ENCODE measurements around the gene PPP1R16B. TPM values are rescaled to one million over a fixed set of nuclear protein-coding genes. Genes with fewer than 3 reads are reported as not detected.

The PPP1R16B gene
- total RNA-seq, 4 donors from 2014 or later: 6.3 to 14.4 (median 9.0) TPM

DNA sequence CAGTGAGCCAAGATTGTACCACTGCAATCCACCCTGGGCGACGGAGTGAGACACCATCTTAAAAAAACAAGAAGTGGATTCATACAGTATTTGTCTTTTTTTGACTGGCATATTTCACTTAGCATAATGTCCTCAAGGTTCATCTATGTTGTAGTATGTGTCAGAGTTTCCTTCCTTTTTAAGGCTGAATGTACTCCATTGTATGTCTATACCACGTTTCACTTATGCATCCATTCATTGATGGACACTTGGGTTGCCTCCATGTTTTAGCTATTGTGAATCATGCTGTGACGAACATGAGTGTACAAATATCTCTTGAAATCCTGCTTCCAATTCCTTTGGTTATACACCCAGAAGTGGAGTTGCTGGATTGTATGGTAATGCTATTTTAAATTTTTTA is 91.8 kb downstream of the PPP1R16B start:
- H3K36me3 ChIP-seq: no peaks in the 10 kb centered on the region
- TF ChIP-seq, protein P1, sequence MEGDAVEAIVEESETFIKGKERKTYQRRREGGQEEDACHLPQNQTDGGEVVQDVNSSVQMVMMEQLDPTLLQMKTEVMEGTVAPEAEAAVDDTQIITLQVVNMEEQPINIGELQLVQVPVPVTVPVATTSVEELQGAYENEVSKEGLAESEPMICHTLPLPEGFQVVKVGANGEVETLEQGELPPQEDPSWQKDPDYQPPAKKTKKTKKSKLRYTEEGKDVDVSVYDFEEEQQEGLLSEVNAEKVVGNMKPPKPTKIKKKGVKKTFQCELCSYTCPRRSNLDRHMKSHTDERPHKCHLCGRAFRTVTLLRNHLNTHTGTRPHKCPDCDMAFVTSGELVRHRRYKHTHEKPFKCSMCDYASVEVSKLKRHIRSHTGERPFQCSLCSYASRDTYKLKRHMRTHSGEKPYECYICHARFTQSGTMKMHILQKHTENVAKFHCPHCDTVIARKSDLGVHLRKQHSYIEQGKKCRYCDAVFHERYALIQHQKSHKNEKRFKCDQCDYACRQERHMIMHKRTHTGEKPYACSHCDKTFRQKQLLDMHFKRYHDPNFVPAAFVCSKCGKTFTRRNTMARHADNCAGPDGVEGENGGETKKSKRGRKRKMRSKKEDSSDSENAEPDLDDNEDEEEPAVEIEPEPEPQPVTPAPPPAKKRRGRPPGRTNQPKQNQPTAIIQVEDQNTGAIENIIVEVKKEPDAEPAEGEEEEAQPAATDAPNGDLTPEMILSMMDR (IDR thresholded peaks at IDR 0.05): no peak
- no peak for TF ChIP-seq POLR2A (IDR thresholded peaks at IDR 0.05)
- intact Hi-C loops (cut with DNase I): no loop called here
- H3K27ac ChIP-seq: no peak overlapping the region
- H3K4me1 ChIP-seq: peaks cover 0 to 7% of the 10 kb centered on the region in 2 donors
- DNase-seq: no peak
- no peaks in the 10 kb centered on the region for H3K9me3 ChIP-seq
- 80 to 85% methylated on average over 4 of the region's 4 CpGs for WGBS, 2 donors
- no peak overlapping the region for H3K4me3 ChIP-seq (replicated peaks in 1 of 3)
- no peaks in the 10 kb centered on the region for H3K27me3 ChIP-seq

DNA sequence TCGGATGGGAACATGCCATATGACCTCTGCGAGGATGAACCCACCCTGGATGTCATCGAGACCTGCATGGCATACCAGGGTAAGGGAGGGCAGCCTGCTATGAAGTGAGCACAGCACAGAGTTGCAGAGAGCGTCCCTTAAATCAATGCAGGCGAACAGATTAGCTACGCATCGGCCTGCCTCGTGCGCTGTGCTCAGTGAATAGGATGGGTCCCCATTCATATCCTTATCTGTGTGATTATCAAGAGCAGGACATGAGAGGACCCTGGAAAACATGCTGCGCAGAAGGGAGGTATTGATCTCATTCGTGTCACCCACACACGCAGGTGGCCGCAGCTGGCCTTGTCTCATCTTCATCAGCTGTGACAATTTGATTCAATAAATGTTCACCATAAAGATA is 95.1 kb downstream of the PPP1R16B start:
- no peaks in the 10 kb centered on the region for H3K9me3 ChIP-seq
- intact Hi-C loops (cut with DNase I): no loop called here
- TF ChIP-seq, protein P1 (IDR thresholded peaks at IDR 0.05): no peak
- no peak for TF ChIP-seq POLR2A (IDR thresholded peaks at IDR 0.05)
- DNase-seq: no peak
- 87 to 93% methylated on average over 10 to 13 of the region's 13 CpGs for WGBS, 2 donors
- no peak overlapping the region for H3K4me3 ChIP-seq (replicated peaks in 1 of 3)
- H3K4me1 ChIP-seq: no peaks in the 10 kb centered on the region
- H3K27me3 ChIP-seq: no peaks in the 10 kb centered on the region
- no peaks in the 10 kb centered on the region for H3K36me3 ChIP-seq
- no peak overlapping the region for H3K27ac ChIP-seq

DNA sequence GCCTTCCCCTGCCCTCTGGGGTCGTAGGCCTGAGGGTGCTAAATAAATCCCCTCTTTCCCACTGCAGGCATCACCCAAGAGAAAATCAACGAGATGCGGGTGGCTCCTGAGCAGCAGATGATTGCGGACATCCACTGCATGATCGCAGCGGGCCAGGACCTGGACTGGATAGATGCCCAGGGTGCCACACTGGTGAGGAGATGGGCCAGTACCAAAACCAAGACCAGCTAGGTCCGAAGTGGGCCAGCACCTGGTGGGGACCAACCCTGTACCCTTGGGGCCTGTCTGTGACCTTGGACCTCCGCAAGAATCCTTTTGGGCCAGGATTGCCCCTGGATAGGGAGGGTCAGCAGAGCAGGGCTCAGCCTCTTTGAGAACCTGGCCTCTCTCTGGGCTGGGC is 97.1 kb downstream of the PPP1R16B start:
- Histone ChIP-seq H3K36me3 (no peaks in the 10 kb centered on the region), H3K27ac (no peak overlapping the region), H3K9me3 (no peaks in the 10 kb centered on the region), H3K4me1 (no peaks in the 10 kb centered on the region), H3K27me3 (no peaks in the 10 kb centered on the region), H3K4me3 (replicated peaks in 1 of 3) (no peak overlapping the region)
- no peak for TF ChIP-seq POLR2A (IDR thresholded peaks at IDR 0.05)
- TF ChIP-seq, protein P1 (IDR thresholded peaks at IDR 0.05): no peak
- intact Hi-C loops (cut with DNase I): no loop called here
- 93% methylated on average over 5 to 8 of the region's 8 CpGs for WGBS, 2 donors
- DNase-seq: no peak

DNA sequence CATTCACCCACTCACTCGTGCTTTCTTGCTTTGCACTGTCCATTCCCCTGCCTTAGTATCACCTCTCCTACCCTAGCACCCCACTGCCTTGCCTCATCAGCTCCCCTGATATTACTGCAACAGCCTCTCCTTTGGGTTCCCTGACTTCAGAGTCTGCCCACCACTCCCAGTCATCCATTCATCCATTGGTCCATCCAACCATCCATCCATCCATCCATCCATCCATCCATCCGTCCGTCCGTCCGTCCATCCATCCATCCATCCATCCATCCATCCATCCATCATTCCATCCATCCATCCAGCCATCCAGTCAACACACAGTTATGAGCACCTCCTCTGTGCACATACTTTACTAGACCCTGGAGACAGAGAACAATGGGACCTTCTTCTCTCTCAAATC is 97.8 kb downstream of the PPP1R16B start:
- Histone ChIP-seq H3K4me3 (replicated peaks in 1 of 3) (no peak overlapping the region), H3K27me3 (no peaks in the 10 kb centered on the region), H3K27ac (no peak overlapping the region), H3K36me3 (no peaks in the 10 kb centered on the region), H3K4me1 (no peaks in the 10 kb centered on the region), H3K9me3 (no peaks in the 10 kb centered on the region)
- intact Hi-C loops (cut with DNase I): no loop called here
- DNase-seq: no peak
- no peak for TF ChIP-seq POLR2A (IDR thresholded peaks at IDR 0.05)
- TF ChIP-seq, protein P1 (IDR thresholded peaks at IDR 0.05): no peak
- WGBS, 2 donors: 43 to 44% methylated on average over 5 of the region's 5 CpGs

DNA sequence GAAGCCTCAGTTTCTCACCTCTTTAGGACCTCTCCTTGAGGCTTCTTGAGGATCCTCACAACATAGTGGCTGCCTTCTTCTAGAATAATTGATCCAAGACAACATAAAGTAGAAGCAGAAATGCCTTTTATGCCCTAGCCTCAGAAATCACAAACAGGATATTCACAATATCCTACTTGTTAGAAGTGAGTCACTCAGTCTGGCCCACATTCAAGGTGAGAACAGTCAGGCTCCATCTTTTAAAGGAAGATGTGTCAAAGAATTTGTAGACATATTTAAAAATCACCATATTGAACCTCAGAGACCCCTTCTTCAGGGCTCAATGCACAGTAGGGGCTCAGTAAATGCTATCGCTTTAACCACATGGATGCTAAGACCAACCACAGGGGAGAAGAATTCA is 99.9 kb downstream of the PPP1R16B start:
- Histone ChIP-seq H3K27me3 (no peaks in the 10 kb centered on the region), H3K9me3 (no peaks in the 10 kb centered on the region), H3K36me3 (no peaks in the 10 kb centered on the region), H3K27ac (no peak overlapping the region), H3K4me3 (replicated peaks in 1 of 3) (no peak overlapping the region), H3K4me1 (no peaks in the 10 kb centered on the region)
- intact Hi-C loops (cut with DNase I): no loop called here
- no peak for TF ChIP-seq POLR2A (IDR thresholded peaks at IDR 0.05)
- TF ChIP-seq, protein P1 (IDR thresholded peaks at IDR 0.05): no peak
- DNase-seq: no peak
- WGBS, 2 donors: 67 to 73% methylated on average over 1 of the region's 1 CpG
